Activated naive CD4-positive, alpha-beta T cell treated with anti-CD3 and anti-CD28 coated beads, Interleukin-2, amount 10 ng/mL, durations not matched to agents 7 days and 5 days (primary cell): ENCODE measurements around the gene PAX3.

Experiments
- CTCF ChIA-PET: fragments of 350-600 bp; sonication (Branson Sonifier 250); formaldehyde crosslinking; loops from one replicate; lab custom pipeline; 2021; ENCODE audit warnings: antibody characterized with exemption; lab: Charles Lee
- DNase-seq: peaks from one replicate; pipeline ENCODE4 v3.0.0-alpha.2; 2020
- H3K27ac Mint-ChIP-seq: one replicate; pipeline ENCODE4 v1.8.0; 2021; ENCODE audit warnings: mild to moderate bottlenecking, moderate library complexity, mixed read lengths
- H3K27me3 Mint-ChIP-seq: one replicate; pipeline ENCODE4 v1.8.0; 2021; ENCODE audit warnings: mild to moderate bottlenecking, mixed read lengths
- H3K36me3 Mint-ChIP-seq: one replicate; pipeline ENCODE4 v1.8.0; 2021; ENCODE audit warnings: mixed read lengths
- H3K4me1 Mint-ChIP-seq: one replicate; pipeline ENCODE4 v1.8.0; 2021; ENCODE audit warnings: mixed read lengths
- H3K4me3 Mint-ChIP-seq: one replicate; pipeline ENCODE4 v1.8.0; 2021; ENCODE audit warnings: mild to moderate bottlenecking, moderate library complexity, mixed read lengths
- H3K9me3 Mint-ChIP-seq: one replicate; pipeline ENCODE4 v1.8.0; 2021; ENCODE audit warnings: mixed read lengths

Gene PAX3

DNA sequence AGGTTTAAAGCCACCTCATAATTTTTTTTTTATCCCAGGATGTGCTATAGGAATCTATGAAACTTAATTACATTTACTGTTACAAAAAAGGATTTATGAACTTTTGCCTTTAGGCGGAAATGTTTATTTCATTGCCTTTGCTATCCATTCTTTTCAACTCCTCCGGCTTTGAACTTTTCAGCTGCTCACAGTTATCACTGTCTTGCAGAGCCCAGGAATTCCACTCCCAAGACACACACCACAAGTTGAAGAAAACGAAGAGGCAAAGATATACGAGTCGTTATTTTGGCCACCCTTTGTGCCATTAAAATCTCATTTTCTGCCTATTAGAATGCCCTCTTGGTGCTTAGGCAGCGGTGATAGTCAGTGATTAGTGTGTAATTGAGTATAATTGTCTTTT, 80.0 kb downstream of the PAX3 start:
- no peak overlapping the region for H3K4me3 Mint-ChIP-seq
- no peaks in the 10 kb centered on the region for H3K4me1 Mint-ChIP-seq
- no peaks in the 10 kb centered on the region for H3K27me3 Mint-ChIP-seq
- CTCF ChIA-PET: no interaction called here
- H3K9me3 Mint-ChIP-seq: no peaks in the 10 kb centered on the region
- H3K27ac Mint-ChIP-seq: no peak overlapping the region
- no peaks in the 10 kb centered on the region for H3K36me3 Mint-ChIP-seq
- DNase-seq: no peak

DNA sequence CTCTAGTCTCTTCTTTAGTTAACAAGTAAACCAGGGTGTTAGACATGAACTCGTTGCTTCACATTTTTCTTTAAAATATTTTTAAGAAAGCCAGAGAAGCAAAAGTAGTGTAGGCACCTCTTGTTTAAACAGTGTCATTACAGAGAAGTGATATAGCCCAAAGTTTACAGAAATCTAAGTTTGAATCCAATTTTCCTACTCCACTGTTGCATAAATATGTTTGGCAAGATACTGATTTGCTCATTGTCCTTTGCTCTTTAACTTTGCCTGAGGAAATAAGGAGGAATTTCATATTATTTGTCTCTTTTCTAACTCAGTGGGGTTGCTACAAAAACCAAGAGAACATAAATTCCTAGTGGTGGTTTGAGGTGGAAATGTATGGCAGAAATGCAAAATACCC, 81.1 kb downstream of the PAX3 start:
- no peak for DNase-seq
- no peak overlapping the region for H3K4me3 Mint-ChIP-seq
- no peaks in the 10 kb centered on the region for H3K9me3 Mint-ChIP-seq
- H3K27ac Mint-ChIP-seq: no peak overlapping the region
- H3K27me3 Mint-ChIP-seq: no peaks in the 10 kb centered on the region
- CTCF ChIA-PET: no interaction called here
- no peaks in the 10 kb centered on the region for H3K36me3 Mint-ChIP-seq
- H3K4me1 Mint-ChIP-seq: no peaks in the 10 kb centered on the region

DNA sequence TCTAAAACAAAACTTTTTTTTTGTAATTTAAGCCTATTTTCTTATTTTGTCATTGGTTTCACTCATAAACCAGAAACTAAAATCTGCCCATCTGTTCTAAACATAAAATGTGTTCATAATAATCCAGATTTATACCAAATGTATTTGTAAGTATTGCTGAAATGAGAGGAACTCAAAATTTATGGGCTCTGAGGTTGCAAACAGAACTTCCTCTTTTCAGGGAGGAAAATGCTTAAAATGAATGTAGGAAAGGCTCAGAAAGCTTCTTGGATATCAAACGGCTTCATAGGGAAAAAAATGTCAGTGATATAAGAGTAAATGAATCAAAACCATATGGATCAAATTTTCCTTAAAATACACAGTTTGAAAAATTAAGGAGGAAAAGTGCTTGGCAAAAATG, 83.9 kb downstream of the PAX3 start:
- Mint-ChIP-seq H3K9me3 (no peaks in the 10 kb centered on the region), H3K4me1 (no peaks in the 10 kb centered on the region), H3K27me3 (no peaks in the 10 kb centered on the region), H3K4me3 (no peak overlapping the region), H3K27ac (no peak overlapping the region), H3K36me3 (no peaks in the 10 kb centered on the region)
- DNase-seq: no peak
- CTCF ChIA-PET: no interaction called here

DNA sequence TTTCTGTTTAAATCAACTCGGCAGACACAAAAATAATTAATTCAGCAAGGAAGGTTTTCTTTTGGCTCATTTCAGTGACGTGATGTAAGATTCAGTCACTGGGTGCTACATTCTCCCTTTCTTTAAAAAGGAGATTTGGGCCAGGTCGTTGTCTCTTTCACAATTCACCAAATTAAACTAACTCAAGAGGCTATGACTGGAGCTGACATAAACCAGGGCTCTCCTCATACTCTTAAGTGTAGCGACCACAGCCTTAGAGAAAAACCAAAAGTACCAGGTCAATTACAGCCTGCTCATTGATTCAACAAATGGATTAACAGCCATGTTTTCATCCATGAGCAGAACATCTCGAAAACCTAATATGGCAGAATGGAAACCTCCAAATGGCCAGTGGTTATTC, 85.7 kb downstream of the PAX3 start:
- no peaks in the 10 kb centered on the region for H3K4me1 Mint-ChIP-seq
- no peaks in the 10 kb centered on the region for H3K27me3 Mint-ChIP-seq
- H3K4me3 Mint-ChIP-seq: no peak overlapping the region
- H3K36me3 Mint-ChIP-seq: no peaks in the 10 kb centered on the region
- CTCF ChIA-PET: no interaction called here
- no peaks in the 10 kb centered on the region for H3K9me3 Mint-ChIP-seq
- no peak overlapping the region for H3K27ac Mint-ChIP-seq
- DNase-seq: no peak

DNA sequence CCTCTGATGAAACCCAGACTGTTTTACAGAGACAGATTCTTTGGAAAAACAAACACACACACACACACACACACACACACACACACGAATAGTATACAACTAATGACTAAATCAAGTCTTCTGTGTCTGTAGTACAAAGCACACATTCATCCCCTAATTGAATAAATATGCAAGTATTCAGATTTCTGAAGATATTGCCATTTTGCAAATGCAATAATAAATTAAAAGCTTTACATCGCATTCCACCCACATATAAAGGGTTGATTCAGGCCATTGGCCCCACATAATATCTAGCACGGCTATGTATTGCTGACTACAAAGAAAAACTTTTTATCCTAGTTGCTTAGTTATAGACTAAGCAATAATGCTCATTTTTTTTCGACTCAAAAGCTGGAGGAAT, 86.2 kb downstream of the PAX3 start:
- Mint-ChIP-seq H3K36me3 (no peaks in the 10 kb centered on the region), H3K27me3 (no peaks in the 10 kb centered on the region), H3K4me1 (no peaks in the 10 kb centered on the region), H3K4me3 (no peak overlapping the region), H3K27ac (no peak overlapping the region), H3K9me3 (no peaks in the 10 kb centered on the region)
- CTCF ChIA-PET: interaction anchor here (0.7 kb wide), 1 partner anchor 17 kb away, joined by 3 read pairs; no protein-coding TSS in a partner anchor
- no peak for DNase-seq

DNA sequence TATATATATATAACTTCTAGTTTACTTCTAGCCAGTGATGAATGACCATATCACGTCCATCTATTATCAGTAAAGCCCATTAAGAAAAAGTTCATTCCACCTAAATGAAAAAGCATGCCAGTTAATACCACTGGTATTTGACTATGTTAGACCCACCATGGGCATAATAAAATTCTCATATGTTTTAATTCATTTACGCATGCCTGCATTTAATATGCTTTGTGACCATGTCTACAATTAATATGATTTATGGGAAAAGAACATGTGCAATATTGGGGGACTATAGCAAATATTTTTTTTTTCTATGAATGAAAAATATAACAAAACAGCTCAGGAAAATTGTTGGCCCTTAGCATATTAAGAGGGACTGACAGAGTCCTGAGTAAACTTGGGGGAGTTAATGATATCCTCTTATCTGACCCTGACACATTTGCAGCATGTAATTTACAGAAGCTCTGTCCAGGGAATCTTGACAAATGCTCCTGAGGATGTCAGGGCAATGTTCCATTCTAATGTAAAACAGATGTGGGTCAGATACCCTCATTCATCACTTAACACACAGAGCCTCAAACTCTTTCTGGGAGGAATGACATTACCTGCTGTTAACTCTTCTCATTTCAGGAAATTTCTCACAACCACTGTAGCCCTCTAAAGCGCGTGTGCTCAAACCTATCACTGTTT, 90.6 kb downstream of the PAX3 start:
- Mint-ChIP-seq H3K36me3 (no peaks in the 10 kb centered on the region), H3K27me3 (no peaks in the 10 kb centered on the region), H3K27ac (no peak overlapping the region), H3K4me1 (no peaks in the 10 kb centered on the region), H3K4me3 (no peak overlapping the region), H3K9me3 (no peaks in the 10 kb centered on the region)
- CTCF ChIA-PET: no interaction called here
- no peak for DNase-seq

DNA sequence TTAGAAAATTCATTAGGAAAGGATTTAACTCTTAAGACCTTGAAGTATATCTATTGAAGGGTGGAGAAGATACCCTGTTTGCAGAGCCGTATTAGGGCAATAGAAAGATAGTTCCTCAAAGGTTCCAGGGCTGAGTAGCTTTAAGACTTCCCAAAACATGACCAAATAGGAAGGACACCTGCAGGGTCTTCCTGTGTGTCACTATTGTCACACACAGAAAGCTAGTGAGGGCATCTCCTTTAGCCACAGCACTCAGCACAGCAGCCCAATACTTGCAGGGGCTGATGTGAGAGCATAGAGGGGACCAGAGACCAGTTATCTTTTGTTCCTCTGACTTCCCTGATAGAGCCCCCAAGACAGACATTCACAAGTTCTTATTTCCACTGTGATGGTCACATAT, 93.7 kb downstream of the PAX3 start:
- H3K4me1 Mint-ChIP-seq: no peaks in the 10 kb centered on the region
- CTCF ChIA-PET: no interaction called here
- no peak overlapping the region for H3K4me3 Mint-ChIP-seq
- no peak overlapping the region for H3K27ac Mint-ChIP-seq
- H3K9me3 Mint-ChIP-seq: no peaks in the 10 kb centered on the region
- no peak for DNase-seq
- H3K36me3 Mint-ChIP-seq: no peaks in the 10 kb centered on the region
- H3K27me3 Mint-ChIP-seq: no peaks in the 10 kb centered on the region

DNA sequence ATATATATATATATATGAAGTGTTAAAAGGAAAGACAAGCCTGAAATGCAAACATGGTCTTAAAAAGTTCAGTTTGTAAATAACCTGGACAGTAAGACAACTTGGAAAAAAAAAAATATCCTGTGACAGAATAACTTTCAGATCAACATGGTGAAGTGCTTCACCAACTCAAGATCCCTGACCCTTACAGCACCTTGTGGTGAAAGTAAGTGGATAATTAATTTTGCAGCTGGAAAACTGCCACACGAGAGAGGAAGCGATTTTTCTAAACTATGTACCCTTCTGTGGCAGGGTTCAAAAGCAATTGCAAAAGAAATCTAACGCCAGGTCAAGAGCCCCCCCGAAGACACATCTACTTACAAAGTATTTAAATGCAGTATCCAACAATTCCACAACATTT, 95.8 kb downstream of the PAX3 start:
- H3K4me1 Mint-ChIP-seq: no peaks in the 10 kb centered on the region
- no peak overlapping the region for H3K27ac Mint-ChIP-seq
- CTCF ChIA-PET: no interaction called here
- no peaks in the 10 kb centered on the region for H3K27me3 Mint-ChIP-seq
- H3K36me3 Mint-ChIP-seq: no peaks in the 10 kb centered on the region
- H3K4me3 Mint-ChIP-seq: no peak overlapping the region
- H3K9me3 Mint-ChIP-seq: no peaks in the 10 kb centered on the region
- DNase-seq: no peak

DNA sequence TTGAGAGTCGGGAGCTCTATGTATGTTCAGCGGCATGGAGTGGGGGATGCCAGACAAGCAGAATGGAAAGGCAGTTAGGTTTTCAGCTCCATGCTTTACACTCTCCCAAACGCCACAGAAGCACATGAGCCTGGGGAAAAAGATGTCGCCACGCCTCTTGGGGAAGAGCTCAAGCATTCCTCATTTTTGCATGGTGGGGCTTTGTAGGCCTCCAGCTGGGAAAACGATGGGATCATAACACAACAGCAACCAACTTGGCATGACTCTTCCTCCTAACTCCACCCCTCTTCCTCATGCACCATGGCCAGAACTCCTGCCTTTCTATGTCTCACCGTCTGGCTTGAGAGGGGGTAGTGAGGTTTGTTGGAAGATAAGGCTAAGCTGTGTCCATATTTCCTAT, 102.6 kb downstream of the PAX3 start:
- Mint-ChIP-seq H3K4me3 (no peak overlapping the region), H3K9me3 (no peaks in the 10 kb centered on the region), H3K27ac (no peak overlapping the region), H3K4me1 (no peaks in the 10 kb centered on the region), H3K36me3 (no peaks in the 10 kb centered on the region), H3K27me3 (no peaks in the 10 kb centered on the region)
- no peak for DNase-seq
- CTCF ChIA-PET: no interaction called here

DNA sequence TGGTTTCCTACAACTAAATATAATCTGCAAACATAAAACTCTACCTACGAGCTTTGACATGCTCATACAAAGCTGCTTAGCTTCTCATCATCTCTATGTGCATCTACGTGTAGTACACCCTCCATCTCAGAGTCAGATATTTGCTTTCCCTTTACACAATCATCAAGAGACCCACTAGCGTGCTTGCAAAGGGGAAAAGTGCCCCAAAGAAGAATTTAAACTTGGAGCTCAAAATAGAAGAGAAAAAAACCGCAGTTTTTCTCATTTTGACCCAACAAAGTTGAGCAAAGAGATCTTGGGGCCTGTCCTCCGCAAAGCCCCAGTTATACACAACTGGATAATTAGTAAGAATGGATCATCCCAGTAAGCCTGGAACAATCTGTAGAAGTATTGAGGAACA, 104.1 kb downstream of the PAX3 start:
- no peaks in the 10 kb centered on the region for H3K27me3 Mint-ChIP-seq
- no peaks in the 10 kb centered on the region for H3K9me3 Mint-ChIP-seq
- no peak overlapping the region for H3K27ac Mint-ChIP-seq
- no peak overlapping the region for H3K4me3 Mint-ChIP-seq
- H3K4me1 Mint-ChIP-seq: no peaks in the 10 kb centered on the region
- H3K36me3 Mint-ChIP-seq: no peaks in the 10 kb centered on the region
- CTCF ChIA-PET: no interaction called here
- no peak for DNase-seq

DNA sequence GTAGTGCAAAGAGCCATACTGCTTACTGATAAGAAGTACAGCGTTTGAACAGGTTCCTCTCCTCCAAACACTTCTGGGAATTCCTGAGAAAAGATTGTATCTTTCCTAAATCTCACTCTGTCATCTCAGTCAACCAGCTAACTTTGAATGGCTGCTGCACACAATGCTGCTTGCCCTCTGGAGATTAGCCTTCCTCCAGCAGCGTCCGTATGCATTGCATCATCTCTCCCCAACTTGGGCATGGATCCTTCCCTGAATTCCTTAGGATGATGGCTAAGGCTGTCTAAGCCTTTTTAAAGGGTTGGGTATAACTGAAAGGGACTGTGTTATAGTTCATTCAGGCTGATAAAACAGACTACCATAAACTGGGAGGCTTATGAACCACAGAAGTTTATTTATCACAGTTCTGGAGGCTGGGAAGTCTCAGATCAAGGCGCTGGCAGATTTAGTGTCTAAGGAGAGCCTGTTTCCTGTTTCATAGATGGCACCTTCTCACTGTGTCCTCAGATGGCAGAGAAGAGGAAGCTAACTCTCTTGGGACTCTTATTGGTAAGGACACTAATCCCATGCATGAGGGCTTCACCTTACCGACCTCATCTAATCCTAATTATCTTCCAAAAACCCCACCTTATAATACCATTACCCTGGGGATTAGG, 105.3 kb downstream of the PAX3 start:
- H3K4me3 Mint-ChIP-seq: no peak overlapping the region
- H3K9me3 Mint-ChIP-seq: no peaks in the 10 kb centered on the region
- H3K36me3 Mint-ChIP-seq: no peaks in the 10 kb centered on the region
- no peaks in the 10 kb centered on the region for H3K27me3 Mint-ChIP-seq
- DNase-seq: no peak
- CTCF ChIA-PET: no interaction called here
- no peaks in the 10 kb centered on the region for H3K4me1 Mint-ChIP-seq
- no peak overlapping the region for H3K27ac Mint-ChIP-seq

DNA sequence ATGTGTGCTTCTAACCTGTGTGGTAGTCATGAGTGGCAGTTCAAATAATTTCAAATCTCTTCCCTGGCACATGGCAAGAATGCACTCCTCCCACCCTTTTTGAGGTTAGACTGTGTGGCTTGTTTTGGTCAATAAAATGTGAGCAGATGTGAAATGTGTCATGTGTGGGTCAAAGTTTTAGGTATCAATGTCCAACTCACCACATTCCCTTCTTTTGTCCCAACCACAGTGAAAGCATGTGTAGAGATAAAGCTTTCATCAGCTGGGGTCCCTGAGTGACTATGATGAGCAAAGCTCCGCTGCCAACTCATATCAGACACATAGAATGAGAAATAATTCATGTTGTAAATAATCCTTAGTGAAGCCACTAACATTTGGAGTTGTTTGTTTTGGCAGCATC, 118.2 kb downstream of the PAX3 start:
- DNase-seq: no peak
- H3K36me3 Mint-ChIP-seq: no peaks in the 10 kb centered on the region
- no peaks in the 10 kb centered on the region for H3K4me1 Mint-ChIP-seq
- H3K27me3 Mint-ChIP-seq: no peaks in the 10 kb centered on the region
- no peaks in the 10 kb centered on the region for H3K9me3 Mint-ChIP-seq
- CTCF ChIA-PET: no interaction called here
- H3K27ac Mint-ChIP-seq: no peak overlapping the region
- H3K4me3 Mint-ChIP-seq: no peak overlapping the region

DNA sequence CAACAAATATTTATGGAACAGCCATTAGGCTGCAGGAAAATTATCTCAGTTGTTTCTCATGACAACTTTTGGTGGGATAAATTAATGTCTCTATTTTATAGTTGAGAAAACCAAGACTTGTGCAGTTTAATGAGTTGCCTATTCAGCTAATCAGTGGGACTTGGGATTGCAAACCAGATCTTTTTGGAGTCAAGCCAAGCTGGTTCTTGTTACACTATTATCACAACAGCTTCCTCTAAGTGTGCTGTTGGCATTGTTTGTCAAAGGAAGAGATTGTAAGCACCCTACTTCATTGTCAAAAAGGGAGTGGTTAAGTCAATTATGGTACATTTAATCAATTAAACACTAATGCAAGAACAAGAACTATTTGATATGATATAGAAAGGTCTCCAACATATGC, 119.2 kb downstream of the PAX3 start:
- Mint-ChIP-seq H3K4me1 (no peaks in the 10 kb centered on the region), H3K27me3 (no peaks in the 10 kb centered on the region), H3K4me3 (no peak overlapping the region), H3K36me3 (no peaks in the 10 kb centered on the region), H3K9me3 (no peaks in the 10 kb centered on the region), H3K27ac (no peak overlapping the region)
- CTCF ChIA-PET: no interaction called here
- no peak for DNase-seq

DNA sequence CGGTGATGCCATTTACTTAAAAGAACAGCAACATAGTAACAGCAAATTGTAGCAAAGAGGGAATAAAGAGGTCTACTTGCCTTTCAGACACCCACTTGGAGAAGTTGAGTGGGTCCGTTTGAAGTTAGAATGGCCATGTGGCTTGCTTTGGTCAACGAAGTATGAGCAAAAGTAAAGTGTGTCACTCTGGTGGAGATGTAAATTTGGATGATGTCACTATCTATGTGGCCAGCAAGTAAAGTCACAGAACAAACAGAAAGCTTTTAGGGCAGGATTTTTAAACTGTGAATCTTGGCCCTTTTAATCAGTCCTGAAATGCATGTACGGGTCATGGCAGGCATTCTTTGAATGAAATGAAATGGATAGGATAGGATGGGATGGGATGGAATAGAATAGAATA, 120.3 kb downstream of the PAX3 start:
- Mint-ChIP-seq H3K9me3 (no peaks in the 10 kb centered on the region), H3K4me3 (no peak overlapping the region), H3K4me1 (no peaks in the 10 kb centered on the region), H3K27me3 (no peaks in the 10 kb centered on the region), H3K27ac (no peak overlapping the region), H3K36me3 (no peaks in the 10 kb centered on the region)
- CTCF ChIA-PET: no interaction called here
- DNase-seq: no peak

DNA sequence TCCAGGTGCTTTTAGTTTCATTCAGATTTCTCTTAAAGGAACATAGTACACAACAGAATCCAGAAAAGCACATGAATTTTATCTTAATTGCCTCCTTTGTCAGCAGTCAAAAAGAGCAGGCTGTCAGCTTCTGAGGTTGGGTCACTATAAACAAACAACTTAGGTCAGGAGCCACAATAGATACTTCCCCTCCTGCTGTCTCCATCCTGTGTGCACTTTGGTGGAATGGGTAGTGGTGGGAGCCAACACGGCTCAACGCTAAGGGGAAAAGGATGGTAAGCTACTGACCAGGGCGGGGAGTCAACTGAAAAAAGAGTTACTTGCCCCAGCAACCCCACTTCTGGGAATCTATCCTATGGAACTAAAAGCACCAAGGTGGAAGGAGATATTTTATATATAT, 121.9 kb downstream of the PAX3 start:
- DNase-seq: no peak
- Mint-ChIP-seq H3K27me3 (no peaks in the 10 kb centered on the region), H3K9me3 (no peaks in the 10 kb centered on the region), H3K27ac (no peak overlapping the region), H3K36me3 (no peaks in the 10 kb centered on the region), H3K4me1 (no peaks in the 10 kb centered on the region), H3K4me3 (no peak overlapping the region)
- CTCF ChIA-PET: no interaction called here
